ENCODE measurements around the gene STK31. TPM values are rescaled to one million over a fixed set of nuclear protein-coding genes. Genes with fewer than 3 reads are reported as not detected.
"Not testable (repeated sequence)": the region's sequence is repeated elsewhere in the genome, so short reads cannot be mapped to it uniquely, and the experiment has no call there.

STK31 gene, protein sequence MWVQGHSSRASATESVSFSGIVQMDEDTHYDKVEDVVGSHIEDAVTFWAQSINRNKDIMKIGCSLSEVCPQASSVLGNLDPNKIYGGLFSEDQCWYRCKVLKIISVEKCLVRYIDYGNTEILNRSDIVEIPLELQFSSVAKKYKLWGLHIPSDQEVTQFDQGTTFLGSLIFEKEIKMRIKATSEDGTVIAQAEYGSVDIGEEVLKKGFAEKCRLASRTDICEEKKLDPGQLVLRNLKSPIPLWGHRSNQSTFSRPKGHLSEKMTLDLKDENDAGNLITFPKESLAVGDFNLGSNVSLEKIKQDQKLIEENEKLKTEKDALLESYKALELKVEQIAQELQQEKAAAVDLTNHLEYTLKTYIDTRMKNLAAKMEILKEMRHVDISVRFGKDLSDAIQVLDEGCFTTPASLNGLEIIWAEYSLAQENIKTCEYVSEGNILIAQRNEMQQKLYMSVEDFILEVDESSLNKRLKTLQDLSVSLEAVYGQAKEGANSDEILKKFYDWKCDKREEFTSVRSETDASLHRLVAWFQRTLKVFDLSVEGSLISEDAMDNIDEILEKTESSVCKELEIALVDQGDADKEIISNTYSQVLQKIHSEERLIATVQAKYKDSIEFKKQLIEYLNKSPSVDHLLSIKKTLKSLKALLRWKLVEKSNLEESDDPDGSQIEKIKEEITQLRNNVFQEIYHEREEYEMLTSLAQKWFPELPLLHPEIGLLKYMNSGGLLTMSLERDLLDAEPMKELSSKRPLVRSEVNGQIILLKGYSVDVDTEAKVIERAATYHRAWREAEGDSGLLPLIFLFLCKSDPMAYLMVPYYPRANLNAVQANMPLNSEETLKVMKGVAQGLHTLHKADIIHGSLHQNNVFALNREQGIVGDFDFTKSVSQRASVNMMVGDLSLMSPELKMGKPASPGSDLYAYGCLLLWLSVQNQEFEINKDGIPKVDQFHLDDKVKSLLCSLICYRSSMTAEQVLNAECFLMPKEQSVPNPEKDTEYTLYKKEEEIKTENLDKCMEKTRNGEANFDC
- 0.17 TPM in 1 of 2 replicates, not detected in the other for total RNA-seq (2014; rRNA removed; shearing (Covaris generic))

DNA sequence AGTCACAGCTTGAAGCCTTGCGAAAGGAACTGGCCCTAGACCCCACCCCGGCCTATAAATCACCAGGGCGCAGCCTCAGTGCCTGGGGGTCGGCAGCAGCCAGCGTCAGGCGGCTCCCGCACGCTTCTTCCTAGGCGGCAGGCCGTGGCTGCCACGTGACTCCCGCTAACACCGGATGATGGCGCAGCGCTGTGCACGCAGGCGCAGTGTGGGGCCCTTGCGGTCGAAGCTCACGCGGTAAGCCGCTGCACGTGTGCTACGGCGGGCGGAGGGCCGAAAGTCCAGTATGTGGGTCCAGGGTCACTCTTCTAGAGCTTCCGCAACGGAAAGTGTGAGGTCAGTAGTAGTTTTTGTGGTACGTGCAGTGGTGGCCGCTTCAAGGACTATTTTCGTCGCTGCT lies at the start of gene STK31:
Gene STK31, plus strand, starts transcription at position 220 of the 400 bp plus-strand sequence. Its CDS starts 67 bp downstream, at position 287.
- in situ Hi-C loops (cut with HindIII; ENCODE audit: low sequenced_read_pairs), result no loop called here
- no peak for DNase-seq (ENCODE audit: low spot score)

DNA sequence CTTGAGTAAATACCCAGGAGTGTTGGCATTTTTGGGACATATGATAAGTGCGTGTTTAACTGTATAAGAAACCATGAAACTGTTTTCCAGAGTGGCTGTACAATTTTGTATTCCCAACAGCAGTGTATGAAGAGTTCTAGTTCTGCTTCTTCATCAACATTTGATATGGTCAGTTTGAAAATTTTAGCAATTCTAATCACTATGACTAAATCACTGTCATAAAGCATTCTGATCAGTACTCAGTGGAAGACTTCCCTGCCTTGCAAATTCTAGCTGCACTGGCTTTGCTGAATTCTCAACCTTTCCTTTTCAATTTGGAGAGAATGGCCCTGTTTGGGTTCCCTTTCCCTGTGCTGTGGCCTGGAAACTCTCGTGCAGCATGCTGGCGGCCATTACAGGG lies 48.6 kb upstream of the STK31 start:
- in situ Hi-C loops (cut with HindIII; ENCODE audit: low sequenced_read_pairs), result no loop called here
- DNase-seq (ENCODE audit: low spot score), result no peak

DNA sequence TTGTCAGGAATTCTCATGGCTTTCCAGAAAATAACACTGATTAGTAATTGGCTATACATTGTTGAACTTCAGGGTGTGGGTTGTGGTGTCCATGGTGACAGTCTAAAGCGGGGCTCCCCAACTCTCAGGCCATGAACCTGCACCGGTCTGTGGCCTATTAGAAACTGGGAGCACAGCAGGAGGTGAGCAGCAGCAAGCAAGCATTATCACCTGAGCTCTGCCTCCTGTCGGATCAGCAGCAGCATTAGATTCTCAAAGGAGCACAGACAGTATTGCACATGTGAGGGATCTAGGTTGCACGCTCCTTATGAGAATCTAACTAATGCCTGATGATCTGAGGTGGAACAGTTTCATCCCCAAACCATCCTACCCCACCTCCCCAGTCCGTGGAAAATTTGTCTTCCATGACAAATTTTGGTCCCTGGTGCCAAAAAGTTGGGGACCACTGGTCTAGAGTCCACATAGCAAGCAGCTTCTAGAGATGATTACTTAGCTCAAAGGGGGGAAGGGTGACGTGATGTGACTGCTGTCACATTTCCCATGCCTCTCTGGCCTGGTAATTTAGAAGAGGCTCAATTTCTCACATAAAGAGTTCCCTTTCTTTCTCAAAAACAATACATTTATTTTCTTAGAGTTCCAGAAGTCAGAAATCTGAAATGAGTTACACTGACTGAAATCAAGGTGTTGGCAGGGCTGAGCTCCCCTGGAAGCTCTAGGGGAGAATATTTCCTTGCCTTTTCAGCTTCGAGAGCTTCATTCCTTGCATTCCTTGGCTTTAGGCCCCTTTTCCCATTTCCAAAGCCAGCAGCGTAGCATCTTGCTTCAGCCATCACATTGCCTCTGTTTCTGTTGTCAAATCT lies 47.7 kb upstream of the STK31 start:
- in situ Hi-C loops (cut with HindIII; ENCODE audit: low sequenced_read_pairs), result no loop called here
- DNase-seq (ENCODE audit: low spot score), result no peak

DNA sequence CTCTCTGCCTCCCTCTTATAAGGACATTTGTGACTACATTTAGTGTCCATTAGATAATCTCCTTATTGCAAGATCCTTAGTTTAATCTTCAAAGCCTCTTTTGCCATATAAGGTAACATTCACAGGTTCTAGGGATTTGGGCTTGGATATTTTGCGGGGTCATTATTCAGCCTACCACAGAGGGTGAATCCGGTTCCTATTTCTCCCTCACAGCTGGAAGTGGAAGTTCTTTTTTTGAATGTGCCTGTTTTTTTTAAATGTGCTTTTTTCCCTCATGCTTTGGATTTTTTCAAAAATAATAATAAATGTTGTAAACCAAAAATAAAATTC lies 47.1 kb upstream of the STK31 start:
- DNase-seq (ENCODE audit: low spot score), result no peak
- in situ Hi-C loops (cut with HindIII; ENCODE audit: low sequenced_read_pairs), result no loop called here

DNA sequence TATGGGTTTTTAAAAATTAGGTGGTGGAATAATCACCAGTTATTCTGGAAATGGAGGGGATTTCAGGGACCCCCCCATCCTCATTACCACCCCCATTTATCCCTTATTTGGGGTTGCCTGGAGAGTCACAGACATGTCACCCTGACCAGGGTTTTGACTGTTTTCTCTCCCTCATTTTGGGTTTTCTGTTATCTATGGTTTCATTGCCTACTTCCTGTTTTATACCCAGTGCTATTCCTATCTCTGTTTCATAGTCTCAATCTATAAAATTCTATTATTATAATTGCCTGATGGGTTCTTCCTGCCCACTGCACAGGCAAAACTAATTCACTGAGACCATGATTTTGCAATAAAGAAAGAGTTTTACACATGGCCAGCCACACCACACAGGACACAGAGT lies 45.9 kb upstream of the STK31 start:
- no peak for DNase-seq (ENCODE audit: low spot score)
- in situ Hi-C loops (cut with HindIII; ENCODE audit: low sequenced_read_pairs), result no loop called here

DNA sequence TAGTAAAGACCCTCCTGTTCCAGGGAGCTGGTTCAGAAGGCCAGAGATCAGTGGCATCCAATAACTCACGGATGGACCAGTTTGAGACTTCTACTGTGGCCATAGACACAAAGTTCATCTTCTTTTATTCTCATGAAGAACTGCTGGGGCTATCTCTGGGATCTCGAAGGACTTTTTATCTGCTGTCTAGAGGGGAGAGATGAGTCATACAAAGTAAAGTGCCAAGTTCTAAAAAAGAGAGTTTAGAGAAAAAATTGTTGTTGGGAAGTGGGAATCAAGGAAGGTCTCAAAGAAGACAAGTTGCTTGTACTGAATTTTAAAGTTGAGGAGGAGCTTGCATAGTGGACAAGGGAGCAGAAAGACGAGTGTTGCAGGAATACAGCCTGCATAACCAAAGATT lies 38.0 kb upstream of the STK31 start:
- no peak for DNase-seq (ENCODE audit: low spot score)
- in situ Hi-C loops (cut with HindIII; ENCODE audit: low sequenced_read_pairs), result no loop called here

DNA sequence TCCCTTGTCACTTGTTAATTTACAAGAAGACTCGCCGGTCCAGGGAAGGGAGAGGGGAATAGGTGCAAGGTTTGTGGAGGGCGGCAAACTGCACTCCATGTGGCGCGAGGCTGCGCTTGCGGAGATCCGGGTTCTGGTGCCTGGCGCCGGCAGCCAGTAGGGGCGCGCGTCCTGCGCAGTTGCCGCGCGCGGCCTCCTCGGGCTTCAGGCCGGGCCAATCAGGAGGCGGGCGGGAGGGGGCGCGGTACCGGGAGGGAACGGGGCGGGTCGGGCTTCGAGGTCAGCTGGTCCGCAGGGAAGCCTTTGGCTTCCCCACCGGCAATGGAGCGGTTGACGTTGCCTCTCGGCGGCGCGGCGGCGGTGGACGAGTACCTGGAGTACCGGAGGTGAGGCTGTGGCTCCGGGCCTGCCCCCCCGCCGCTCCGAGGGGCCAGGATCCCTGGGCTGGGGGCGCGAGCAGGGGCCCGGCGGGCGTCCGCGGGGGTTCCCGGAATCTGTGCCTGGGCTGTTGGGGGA lies 30.1 kb upstream of the STK31 start, which contains the start of gene FAM221A:
Gene FAM221A, plus strand, starts transcription at position 302 of the 516 bp plus-strand sequence. Its CDS starts 20 bp downstream, at position 322.
- peak; percentile 84 for DNase-seq (ENCODE audit: low spot score)
- in situ Hi-C loops (cut with HindIII; ENCODE audit: low sequenced_read_pairs), result no loop called here

DNA sequence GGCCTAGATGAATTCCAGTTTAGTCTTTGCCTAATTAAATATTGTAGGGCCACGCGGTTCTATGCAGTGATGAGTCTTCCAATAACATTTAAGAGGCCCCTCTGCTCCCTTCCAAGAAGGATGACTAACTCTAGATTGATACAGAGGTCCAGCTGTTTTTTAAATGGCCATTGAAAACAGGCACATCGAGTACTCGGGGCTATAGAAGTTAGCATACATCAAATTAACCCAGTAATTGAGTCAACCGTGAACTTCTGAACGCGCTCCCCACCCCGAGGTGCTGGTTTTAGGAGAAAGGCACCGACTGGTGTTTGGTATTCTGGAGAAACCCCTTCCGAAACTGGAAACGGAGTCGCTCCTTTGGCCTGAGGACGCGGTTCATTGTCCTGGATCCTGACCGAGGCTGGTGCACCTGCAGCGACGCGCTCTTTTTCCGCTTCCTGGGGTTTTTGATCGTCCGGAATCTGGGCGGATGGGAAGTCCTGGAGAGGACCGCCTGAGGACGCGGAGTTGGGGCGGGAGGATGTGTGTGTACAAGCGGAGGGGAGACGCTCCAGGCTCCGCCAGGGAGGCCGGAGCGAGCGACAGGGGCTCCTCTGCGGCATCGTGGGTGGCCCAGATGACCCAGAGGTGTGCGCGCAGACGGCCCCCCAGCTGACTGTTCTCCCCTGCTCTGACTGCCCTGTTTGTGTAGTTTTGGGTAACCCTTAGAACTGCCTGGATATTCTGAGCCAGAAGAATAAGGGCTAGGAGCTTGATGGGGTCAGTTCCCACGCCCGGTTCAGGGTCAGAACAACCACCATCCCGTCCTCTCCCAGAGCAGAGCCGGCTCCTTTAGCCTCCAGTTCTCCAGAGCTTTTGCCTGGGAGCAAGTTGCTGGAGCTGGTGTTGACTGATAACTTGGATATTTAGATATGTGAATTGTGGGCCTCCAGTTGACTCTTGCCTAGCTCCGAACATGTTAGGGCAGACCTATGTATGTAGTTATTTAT lies 29.3 kb upstream of the STK31 start:
- peak; percentile 76 for DNase-seq (ENCODE audit: low spot score)
- in situ Hi-C loops (cut with HindIII; ENCODE audit: low sequenced_read_pairs), result no loop called here

DNA sequence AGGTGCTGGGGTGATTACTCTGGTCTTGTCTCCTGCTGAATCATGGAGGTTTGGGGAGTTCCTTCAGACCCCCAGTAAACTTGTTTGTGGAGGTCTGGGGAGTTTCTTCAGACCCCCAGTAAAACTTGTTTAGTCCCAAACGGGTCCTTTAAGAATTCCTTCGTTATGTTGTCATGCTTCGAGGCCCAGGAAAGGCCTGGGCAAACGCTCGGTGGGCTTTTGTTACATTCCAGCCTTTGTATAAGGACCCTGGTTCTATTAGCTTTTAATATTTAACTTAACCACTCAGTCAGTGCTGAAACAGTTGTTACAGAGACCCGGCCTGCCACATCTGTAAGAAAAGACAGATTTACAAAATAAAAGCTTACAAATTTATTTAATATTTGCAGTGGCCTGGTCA lies 26.0 kb upstream of the STK31 start:
- in situ Hi-C loops (cut with HindIII; ENCODE audit: low sequenced_read_pairs); DNase-seq (ENCODE audit: low spot score): not testable (repeated sequence)

DNA sequence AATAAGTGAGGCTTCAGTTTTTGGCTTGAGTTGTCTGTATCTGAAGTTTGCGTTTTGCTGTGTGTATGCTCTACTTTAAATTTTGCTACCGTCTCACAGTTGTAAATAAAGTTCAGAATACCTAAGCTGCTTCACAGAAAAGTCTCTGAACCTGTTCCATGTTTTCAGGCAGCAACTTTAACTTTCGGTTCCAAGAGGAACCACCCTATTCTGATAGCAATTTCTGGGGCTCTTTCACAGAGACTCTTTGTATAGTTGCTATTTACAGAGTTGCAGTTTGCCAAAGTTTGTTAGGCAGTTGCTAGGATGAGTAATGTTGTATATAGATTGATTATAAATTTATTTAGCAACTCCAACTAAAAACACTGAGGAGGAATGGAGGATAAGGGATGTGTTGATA lies 24.3 kb upstream of the STK31 start:
- DNase-seq (ENCODE audit: low spot score), result no peak
- in situ Hi-C loops (cut with HindIII; ENCODE audit: low sequenced_read_pairs), result no loop called here

DNA sequence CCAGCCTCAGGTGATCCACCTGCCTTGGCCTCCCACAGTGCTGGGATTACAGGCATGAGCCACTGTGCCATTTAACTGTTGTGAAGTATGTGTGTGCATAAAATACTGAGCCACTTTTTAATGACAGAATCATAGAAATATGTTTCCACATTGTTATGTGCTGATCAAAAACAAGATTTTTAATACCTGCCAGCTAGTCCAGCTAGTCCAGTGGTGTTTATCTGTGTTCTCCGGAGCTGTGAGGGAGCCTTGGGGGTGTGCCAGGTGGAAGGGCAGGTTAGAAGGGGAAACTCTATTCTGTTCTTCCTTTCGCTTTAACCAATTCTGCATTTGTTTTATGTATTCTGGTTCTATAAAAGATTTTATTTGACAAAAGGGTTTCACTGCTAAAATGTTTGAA lies 23.0 kb upstream of the STK31 start:
- in situ Hi-C loops (cut with HindIII; ENCODE audit: low sequenced_read_pairs), result no loop called here
- no peak for DNase-seq (ENCODE audit: low spot score)

DNA sequence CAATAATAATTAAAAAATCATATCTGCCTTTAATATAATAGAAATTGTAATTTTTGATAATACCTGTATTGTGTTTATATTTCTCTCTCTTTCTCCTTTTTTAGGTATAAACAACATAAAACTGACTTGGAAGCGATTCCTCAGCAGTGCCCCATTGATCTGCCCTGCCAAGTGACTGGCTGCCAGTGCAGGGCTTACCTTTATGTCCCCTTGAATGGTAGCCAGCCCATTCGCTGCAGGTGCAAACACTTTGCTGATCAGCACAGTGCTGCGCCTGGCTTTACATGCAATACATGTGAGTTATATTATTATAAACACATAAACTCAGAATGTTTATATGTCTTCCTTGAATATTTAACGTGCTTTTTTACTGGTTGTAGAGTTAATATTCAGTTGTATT lies 20.9 kb upstream of the STK31 start:
- in situ Hi-C loops (cut with HindIII; ENCODE audit: low sequenced_read_pairs), result no loop called here
- DNase-seq (ENCODE audit: low spot score), result no peak

DNA sequence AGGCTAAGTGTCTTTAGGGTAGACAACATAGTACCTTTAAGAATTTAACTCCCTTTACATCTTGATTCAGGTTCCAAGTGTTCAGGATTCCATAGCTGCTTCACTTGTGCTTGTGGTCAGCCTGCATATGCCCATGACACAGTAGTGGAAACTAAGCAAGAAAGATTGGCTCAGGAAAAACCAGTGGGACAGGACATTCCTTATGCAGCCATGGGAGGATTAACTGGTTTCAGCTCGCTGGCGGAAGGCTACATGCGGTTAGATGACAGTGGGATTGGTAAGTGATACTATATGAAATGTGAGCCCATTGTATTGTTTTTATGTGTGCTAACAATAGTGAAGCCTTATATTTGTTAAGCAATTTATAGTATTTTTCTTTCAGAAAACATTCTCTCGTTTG lies 18.7 kb upstream of the STK31 start:
- in situ Hi-C loops (cut with HindIII; ENCODE audit: low sequenced_read_pairs), result no loop called here
- no peak for DNase-seq (ENCODE audit: low spot score)

DNA sequence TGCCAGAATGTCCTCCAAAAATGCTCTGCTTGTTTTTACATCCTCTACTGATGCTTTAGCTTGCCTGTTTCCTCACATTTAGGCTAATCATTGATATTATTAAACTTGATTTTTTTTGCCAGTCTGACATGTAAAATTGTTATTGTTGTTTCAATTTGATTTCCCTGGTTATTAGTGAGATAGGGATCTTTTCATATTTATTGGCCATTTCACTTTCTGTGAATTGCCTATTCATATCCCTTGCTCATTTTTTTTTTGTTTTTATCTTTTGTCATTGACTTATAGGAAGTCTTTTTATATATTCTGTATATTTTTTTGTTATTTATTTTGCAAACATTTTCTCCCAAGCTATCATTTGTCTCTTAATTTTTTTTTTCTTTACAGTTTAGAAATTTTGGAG lies 16.8 kb upstream of the STK31 start:
- in situ Hi-C loops (cut with HindIII; ENCODE audit: low sequenced_read_pairs), result no loop called here
- no peak for DNase-seq (ENCODE audit: low spot score)

DNA sequence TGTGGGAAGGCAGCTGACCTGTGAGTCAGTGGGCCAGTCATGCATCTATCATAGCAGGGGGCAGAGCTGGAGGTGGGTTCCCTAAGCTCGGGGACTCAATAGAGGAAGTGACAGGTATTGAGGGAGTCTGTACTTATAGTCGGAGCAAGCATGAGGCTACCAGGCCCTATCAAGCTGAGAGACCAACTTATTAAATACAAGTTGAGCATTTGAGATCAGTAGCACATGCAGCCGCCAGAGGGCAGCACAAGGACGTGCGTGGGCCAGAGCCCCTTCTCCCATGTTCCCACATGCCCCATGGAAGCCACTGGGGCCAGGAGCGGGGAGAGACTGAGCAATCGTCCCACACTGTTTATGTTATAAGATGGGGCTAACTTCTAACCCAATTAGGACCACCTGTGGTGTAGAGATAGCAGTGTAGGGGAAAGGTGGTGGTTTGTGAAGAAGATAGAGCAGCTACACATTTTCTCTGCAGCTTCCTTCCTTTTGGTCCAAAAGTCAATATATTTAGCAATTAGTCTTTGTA lies 13.0 kb upstream of the STK31 start:
- in situ Hi-C loops (cut with HindIII; ENCODE audit: low sequenced_read_pairs), result no loop called here

DNA sequence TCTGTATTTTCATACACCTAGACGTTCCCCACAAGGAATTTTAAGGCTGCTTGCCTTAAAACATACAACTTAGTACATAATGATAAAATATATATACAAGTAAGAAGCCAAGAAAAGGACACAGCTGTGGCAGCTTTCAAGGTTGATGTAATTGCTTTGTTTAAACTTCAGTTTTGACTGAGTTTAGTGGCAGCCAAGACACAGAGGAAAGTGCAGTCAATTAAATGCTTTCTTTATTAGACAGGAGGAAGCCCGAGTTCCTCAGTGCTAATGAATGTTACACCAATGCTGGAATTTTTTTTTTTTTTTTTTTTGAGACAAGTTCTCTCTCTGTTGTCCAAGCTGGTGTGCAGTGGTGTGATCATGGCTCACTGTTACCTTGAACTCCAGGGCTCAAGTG lies 11.2 kb upstream of the STK31 start:
- DNase-seq (ENCODE audit: low spot score), result no peak
- in situ Hi-C loops (cut with HindIII; ENCODE audit: low sequenced_read_pairs), result no loop called here

More for the DNA sequence above, 13.0 kb upstream of the STK31 start:
- peak; percentile 23 for DNase-seq (ENCODE audit: low spot score)

DNA sequence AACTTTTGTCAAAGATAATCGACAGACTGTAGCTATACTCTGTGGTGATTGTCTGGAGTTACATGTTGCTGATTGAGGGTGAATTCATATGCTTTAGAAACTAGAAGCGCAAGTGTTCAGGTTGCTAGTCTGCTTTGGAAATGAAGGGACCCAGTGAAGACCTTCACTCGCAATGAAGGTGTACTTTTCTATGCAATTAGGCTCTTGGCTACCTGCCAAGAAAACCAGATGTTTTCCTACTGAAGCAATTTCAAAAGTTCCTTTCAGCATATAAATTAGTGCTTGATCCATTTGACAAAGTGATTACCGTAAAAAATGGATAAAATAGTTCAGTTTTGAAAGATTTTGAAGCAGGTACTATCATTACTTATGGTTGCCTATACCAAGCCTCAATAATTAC lies 10.0 kb upstream of the STK31 start:
- in situ Hi-C loops (cut with HindIII; ENCODE audit: low sequenced_read_pairs), result no loop called here
- no peak for DNase-seq (ENCODE audit: low spot score)
